ENCODE data around the gene NRCAM.

DNA sequence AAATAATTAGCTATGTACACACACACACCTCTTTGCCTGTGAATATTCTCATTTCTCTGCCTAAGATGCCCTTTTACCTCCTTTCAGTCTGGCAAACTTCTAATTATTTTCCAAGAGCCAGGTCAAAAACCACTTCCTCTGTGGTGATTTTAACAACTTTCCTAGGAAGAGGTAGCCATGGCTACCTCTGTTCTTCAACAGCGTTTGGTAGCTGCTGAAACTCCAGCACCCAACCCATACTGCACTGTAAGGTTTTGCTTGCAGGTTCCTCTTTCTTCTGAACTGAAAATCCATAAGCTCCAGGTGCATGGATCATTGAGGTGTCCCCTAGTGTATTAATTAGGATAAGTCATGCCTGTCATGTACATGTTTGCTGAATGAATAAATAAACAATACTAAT, 25.6 kb downstream of the NRCAM start:
- TF ChIP-seq, protein P1, sequence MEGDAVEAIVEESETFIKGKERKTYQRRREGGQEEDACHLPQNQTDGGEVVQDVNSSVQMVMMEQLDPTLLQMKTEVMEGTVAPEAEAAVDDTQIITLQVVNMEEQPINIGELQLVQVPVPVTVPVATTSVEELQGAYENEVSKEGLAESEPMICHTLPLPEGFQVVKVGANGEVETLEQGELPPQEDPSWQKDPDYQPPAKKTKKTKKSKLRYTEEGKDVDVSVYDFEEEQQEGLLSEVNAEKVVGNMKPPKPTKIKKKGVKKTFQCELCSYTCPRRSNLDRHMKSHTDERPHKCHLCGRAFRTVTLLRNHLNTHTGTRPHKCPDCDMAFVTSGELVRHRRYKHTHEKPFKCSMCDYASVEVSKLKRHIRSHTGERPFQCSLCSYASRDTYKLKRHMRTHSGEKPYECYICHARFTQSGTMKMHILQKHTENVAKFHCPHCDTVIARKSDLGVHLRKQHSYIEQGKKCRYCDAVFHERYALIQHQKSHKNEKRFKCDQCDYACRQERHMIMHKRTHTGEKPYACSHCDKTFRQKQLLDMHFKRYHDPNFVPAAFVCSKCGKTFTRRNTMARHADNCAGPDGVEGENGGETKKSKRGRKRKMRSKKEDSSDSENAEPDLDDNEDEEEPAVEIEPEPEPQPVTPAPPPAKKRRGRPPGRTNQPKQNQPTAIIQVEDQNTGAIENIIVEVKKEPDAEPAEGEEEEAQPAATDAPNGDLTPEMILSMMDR (IDR thresholded peaks at IDR 0.05): no peak
- TF ChIP-seq POLR2A (IDR thresholded peaks at IDR 0.05): no peak
